ENCODE measurements around the gene NUDC. TPM values are rescaled to one million over a fixed set of nuclear protein-coding genes. Genes with fewer than 3 reads are reported as not detected.
A peak's percentile ranks its signal among the peaks of the same experiment; 100 is the strongest.

The NUDC gene
- polyA plus RNA-seq, 1 of the 3 experiments (the other 2 are of a cell fraction): 153 TPM

GRCh38 chr1:26900001-26900814, 21.3 kb upstream of the NUDC start, which contains the start of gene GPATCH3 (continued):
- TF ChIP-seq REST (IDR thresholded peaks at IDR 0.05; ENCODE audit: low read depth, low read length) (peak; percentile 75; the same call in 1 of the 2 replicates), TAF1 (IDR thresholded peaks at IDR 0.05; ENCODE audit: borderline replicate concordance, low read depth, low read length) (peak; percentile 96)

DNA sequence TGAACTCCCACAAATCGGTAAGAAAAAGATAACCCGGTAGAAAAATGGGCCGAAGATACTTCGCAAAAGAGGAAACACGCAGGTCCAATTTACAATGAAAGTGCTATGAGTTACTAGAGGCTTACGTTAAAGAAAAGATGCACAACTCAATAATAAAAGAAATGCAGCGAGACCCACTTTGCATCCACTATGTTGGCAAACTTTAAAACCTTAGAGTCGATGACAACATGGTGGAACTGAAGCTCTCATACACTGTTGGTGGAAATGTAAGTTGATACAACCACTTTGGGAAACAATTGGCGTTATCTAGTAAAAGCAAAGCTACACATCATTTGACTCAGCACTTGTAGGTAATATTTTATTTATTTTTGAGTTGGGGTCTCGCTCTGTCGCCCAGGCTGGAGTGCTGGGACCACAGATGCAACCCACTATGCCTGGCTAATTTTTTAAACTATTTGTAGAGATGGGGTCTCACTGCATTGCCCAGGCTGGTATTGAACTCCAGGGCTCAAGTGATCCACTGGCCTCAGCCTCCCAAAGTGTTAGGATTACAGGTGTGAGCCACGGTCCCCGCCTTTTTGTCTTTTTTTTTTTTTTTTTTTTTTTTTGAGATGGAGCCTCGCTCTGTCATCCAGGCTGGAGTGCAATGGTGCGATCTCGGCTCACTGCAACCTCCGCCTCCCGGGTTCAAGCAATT, 20.6 kb upstream of the NUDC start:
- peak overlapping the region; percentile 84 to 97 for H3K4me3 ChIP-seq (ENCODE audit: low read depth in 2 of 2, low read length in 1 of 2)
- H3K79me2 ChIP-seq (ENCODE audit: insufficient read depth): peaks cover 28% of the 10 kb centered on the region
- H3K9me2 ChIP-seq: no peaks in the 10 kb centered on the region
- TF ChIP-seq, protein P1, sequence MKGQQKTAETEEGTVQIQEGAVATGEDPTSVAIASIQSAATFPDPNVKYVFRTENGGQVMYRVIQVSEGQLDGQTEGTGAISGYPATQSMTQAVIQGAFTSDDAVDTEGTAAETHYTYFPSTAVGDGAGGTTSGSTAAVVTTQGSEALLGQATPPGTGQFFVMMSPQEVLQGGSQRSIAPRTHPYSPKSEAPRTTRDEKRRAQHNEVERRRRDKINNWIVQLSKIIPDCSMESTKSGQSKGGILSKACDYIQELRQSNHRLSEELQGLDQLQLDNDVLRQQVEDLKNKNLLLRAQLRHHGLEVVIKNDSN (IDR thresholded peaks at IDR 0.05; ENCODE audit: borderline replicate concordance, low read depth): no peak
- TF ChIP-seq SMC3 (IDR thresholded peaks at IDR 0.05; ENCODE audit: low read depth, low read length) (no peak), RCOR1 (IDR thresholded peaks at IDR 0.05; ENCODE audit: low read length) (no peak), JUND (IDR thresholded peaks at IDR 0.05) (no peak), EP300 (IDR thresholded peaks at IDR 0.05; ENCODE audit: borderline replicate concordance in 1 of 2, low read depth in 1 of 2, low read length in 1 of 2) (no peak), RFX5 (IDR thresholded peaks at IDR 0.05; ENCODE audit: low read length) (no peak), NFIC (IDR thresholded peaks at IDR 0.05; ENCODE audit: borderline replicate concordance) (no peak)
- ChIA-PET POLR2A (interaction anchor here (0.6 to 1.8 kb wide), 6 partner anchors 10 to 401 kb away, joined by 3 to 17 read pairs (median 6); partner anchors contain the start of genes GPN2 and NUDC), CTCF (interaction anchor here (0.6 to 2.3 kb wide), 6 partner anchors 12 to 97 kb away, joined by 3 to 7 read pairs (median 3); partner anchors contain the start of genes GPN2 and ZDHHC18)
- no peaks in the 10 kb centered on the region for H4K20me1 ChIP-seq (ENCODE audit: insufficient read depth)
- peak overlapping the region; percentile 92 for H3K4me2 ChIP-seq
- peak overlapping the region; percentile 100 for H2AFZ ChIP-seq (ENCODE audit: low read depth)
- H3K9ac ChIP-seq: peak overlapping the region; percentile 93
- H3K27me3 ChIP-seq (ENCODE audit: insufficient read depth): no peaks in the 10 kb centered on the region
- WGBS (ENCODE audit: low lambda C conversion rate): 64% methylated on average over 18 of the region's 18 CpGs
- peaks cover 9 to 10% of the 10 kb centered on the region in 2 experiments for H3K36me3 ChIP-seq (replicated peaks in 1 of 2; ENCODE audit: control insufficient read depth in 1 of 2, insufficient read depth in 2 of 2, low read length in 1 of 2)
- H3K9me3 ChIP-seq: no peaks in the 10 kb centered on the region
- DNase-seq: no peak
- peak overlapping the region; percentile 68 to 80; a peak in 3 of 4 replicates for H3K27ac ChIP-seq (ENCODE audit: low read depth in 2 of 2, low read length in 1 of 2)
- no peaks in the 10 kb centered on the region for H3F3A ChIP-seq (replicated peaks; ENCODE audit: insufficient read depth)
- peaks cover 4 to 9% of the 10 kb centered on the region in 2 experiments; a peak in 3 of 4 replicates for H3K4me1 ChIP-seq (ENCODE audit: control insufficient read depth in 1 of 2, insufficient read depth in 2 of 2, low read depth in 1 of 2, low read length in 1 of 2)

Data from SK-N-SH (cell line).